Thyroid gland (tissue), 4 donors: ENCODE measurements around the gene PRRX1.

ENCODE experiments used
- POLR2A ChIP-seq, 2 donors: fragments of 450-650 bp; IDR thresholded peaks; one replicate each; pipeline ENCODE4 v1.6.1; 2017; ENCODE audit warnings: antibody characterized with exemption in 2 of 2, mild to moderate bottlenecking in 2 of 2, moderate library complexity in 1 of 2
- TF ChIP-seq, protein P1 (sequence below), 6 experiments: fragments of 200-600 bp in 3 of 6; fragments of 450-650 bp in 3 of 6; sonication (generic) in 3 of 6; IDR thresholded peaks; one replicate each; pipeline ENCODE4 v1.5.1; 2016 to 2019; ENCODE audit warnings: antibody characterized with exemption in 6 of 6, mild to moderate bottlenecking in 2 of 6, inconsistent platforms in 1 of 6, moderate library complexity in 1 of 6

DNA sequence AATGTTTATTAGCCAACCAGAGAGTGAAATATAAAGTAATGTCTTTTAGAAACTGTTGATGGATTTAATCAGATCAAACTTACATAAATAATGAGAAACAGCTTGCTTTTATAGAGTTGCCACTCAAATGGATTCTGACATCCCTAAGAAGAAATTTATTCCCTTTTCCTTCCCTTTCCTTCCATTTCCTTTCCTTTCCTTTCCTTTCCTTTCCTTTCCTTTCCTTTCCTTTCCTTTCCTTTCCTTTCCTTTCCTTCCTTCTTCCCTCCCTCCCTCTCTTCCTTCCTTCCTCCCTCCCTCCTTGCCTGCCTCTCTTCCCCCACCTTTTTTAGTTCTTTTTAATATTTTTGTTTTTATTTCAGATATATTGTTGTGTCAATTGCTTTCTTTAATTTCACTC, 27.3 kb downstream of the PRRX1 start:
- TF ChIP-seq, protein P1, sequence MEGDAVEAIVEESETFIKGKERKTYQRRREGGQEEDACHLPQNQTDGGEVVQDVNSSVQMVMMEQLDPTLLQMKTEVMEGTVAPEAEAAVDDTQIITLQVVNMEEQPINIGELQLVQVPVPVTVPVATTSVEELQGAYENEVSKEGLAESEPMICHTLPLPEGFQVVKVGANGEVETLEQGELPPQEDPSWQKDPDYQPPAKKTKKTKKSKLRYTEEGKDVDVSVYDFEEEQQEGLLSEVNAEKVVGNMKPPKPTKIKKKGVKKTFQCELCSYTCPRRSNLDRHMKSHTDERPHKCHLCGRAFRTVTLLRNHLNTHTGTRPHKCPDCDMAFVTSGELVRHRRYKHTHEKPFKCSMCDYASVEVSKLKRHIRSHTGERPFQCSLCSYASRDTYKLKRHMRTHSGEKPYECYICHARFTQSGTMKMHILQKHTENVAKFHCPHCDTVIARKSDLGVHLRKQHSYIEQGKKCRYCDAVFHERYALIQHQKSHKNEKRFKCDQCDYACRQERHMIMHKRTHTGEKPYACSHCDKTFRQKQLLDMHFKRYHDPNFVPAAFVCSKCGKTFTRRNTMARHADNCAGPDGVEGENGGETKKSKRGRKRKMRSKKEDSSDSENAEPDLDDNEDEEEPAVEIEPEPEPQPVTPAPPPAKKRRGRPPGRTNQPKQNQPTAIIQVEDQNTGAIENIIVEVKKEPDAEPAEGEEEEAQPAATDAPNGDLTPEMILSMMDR (IDR thresholded peaks at IDR 0.05), result no peak
- TF ChIP-seq POLR2A (IDR thresholded peaks at IDR 0.05), result no peak
